ENCODE measurements around the gene FAM53B.

FAM53B gene

GRCh38 chr10:124605856-124606812 is 138.0 kb downstream of the FAM53B start:
- DNase-seq: no peak

GRCh38 chr10:124605481-124605855 is 138.7 kb downstream of the FAM53B start:
- DNase-seq: no peak

GRCh38 chr10:124605001-124605370 is 139.2 kb downstream of the FAM53B start:
- no peak for DNase-seq

- DNase-seq: no peak
These were observed 139.8 kb downstream of the FAM53B start for GRCh38 chr10:124604214-124605000.

- DNase-seq: no peak
These were observed 140.6 kb downstream of the FAM53B start for GRCh38 chr10:124603376-124604213.

- DNase-seq: no peak
These were observed 141.4 kb downstream of the FAM53B start for GRCh38 chr10:124602646-124603365.

- no peak for DNase-seq
These were observed 142.0 kb downstream of the FAM53B start for GRCh38 chr10:124602121-124602561.

- DNase-seq: no peak
These were observed 142.6 kb downstream of the FAM53B start for GRCh38 chr10:124601431-124602120.

GRCh38 chr10:124601016-124601415 is 143.2 kb downstream of the FAM53B start:
- no peak for DNase-seq

- DNase-seq: no peak
These were observed 143.9 kb downstream of the FAM53B start for GRCh38 chr10:124600051-124600880.

GRCh38 chr10:124599588-124600050 is 144.6 kb downstream of the FAM53B start:
- DNase-seq: no peak

GRCh38 chr10:124598773-124599587 is 145.2 kb downstream of the FAM53B start:
- no peak for DNase-seq

- no peak for DNase-seq
These were observed 146.0 kb downstream of the FAM53B start for GRCh38 chr10:124598196-124598595.

- no peak for DNase-seq
These were observed 146.4 kb downstream of the FAM53B start for GRCh38 chr10:124597846-124598165.

GRCh38 chr10:124596962-124597845 is 147.0 kb downstream of the FAM53B start:
- DNase-seq: no peak

- DNase-seq: no peak
These were observed 147.9 kb downstream of the FAM53B start for GRCh38 chr10:124596116-124596785.

GRCh38 chr10:124595143-124595883 is 148.9 kb downstream of the FAM53B start:
- no peak for DNase-seq

All from NK-92 treated with Interleukin-12 subunit alpha and Interleukin-12 subunit beta, amount 100 ng/mL, for 24 hours (cell line).